Stimulated activated naive CD8-positive, alpha-beta T cell treated with anti-CD3 and anti-CD28 coated beads, Interleukin-15, amount 100 ng/mL, for 72 hours (primary cell): Measurements from ENCODE around the gene NDFIP1.

Source experiments
- ATAC-seq: fragments of 150-1000 bp; cut with Tn5 transposase; 2 replicates; pipeline ENCODE4 v1.10.0; 2021; ENCODE audit warnings: mild to moderate bottlenecking, moderate library complexity
- DNase-seq, 2 donors: peaks; one replicate each; pipeline ENCODE4 v3.0.0; 2021 to 2022
- H3K27ac Mint-ChIP-seq, 2 donors: one replicate each; pipeline ENCODE4 v1.8.0; 2022; ENCODE audit warnings: mild to moderate bottlenecking in 2 of 2, mixed read lengths in 2 of 2, moderate library complexity in 2 of 2
- H3K27me3 Mint-ChIP-seq: one replicate; pipeline ENCODE4 v1.8.0; 2022; ENCODE audit warnings: mixed read lengths
- H3K4me1 Mint-ChIP-seq: one replicate; pipeline ENCODE4 v1.8.0; 2022; ENCODE audit warnings: mild to moderate bottlenecking, mixed read lengths
- H3K4me3 Mint-ChIP-seq, 2 donors: one replicate each; pipeline ENCODE4 v1.8.0; 2022; ENCODE audit warnings: mild to moderate bottlenecking in 2 of 2, mixed read lengths in 2 of 2, moderate library complexity in 1 of 2
- H3K9me3 Mint-ChIP-seq, 2 donors: one replicate each; pipeline ENCODE4 v1.8.0; 2022; ENCODE audit warnings: mixed read lengths in 2 of 2

The NDFIP1 gene

DNA sequence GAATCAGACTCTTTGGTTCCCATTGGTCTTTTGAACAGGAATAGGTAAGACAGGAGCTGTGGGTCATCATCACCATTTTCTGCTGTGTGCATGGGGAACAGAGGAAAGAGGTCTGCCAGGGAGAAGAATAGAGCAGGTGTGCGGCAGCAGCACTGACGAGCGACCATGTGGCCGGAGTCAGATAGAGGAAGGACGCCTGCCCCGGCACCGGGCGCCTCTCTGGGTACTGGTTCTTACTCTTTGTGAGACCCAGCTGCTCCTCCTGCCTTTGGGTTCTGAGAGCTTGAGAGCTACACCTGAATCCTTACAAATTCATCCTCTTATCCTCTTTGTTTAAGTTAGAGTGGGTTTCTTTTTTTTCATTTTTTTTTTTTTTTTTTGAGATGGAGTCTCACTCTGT, 90.8 kb downstream of the NDFIP1 start:
- Mint-ChIP-seq H3K27me3 (no peaks in the 10 kb centered on the region), H3K9me3 (no peaks in the 10 kb centered on the region), H3K4me3 (no peak overlapping the region), H3K4me1 (no peaks in the 10 kb centered on the region), H3K27ac (no peak overlapping the region)
- ATAC-seq = no peak
- no peak for DNase-seq

DNA sequence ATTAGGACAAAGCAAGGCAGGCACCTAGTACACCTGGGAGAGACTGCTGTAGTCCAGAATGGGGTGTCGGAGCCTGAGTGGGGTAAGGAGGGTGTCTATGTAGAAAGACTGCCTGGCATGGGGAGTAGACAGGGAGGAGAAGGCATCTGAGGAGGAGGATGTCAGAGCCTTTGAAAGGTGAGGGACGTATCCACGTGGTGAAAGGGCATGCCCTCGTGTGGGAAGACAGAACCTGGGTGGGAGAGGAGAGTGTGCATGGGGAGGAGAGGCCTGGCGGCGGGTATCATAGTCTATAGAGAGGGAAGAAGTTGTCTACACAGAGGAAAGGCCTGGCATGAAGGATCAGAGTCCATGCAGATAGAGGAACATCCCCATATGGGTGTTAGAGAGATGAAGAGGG, 91.8 kb downstream of the NDFIP1 start:
- Mint-ChIP-seq H3K4me1 (no peaks in the 10 kb centered on the region), H3K9me3 (no peaks in the 10 kb centered on the region), H3K27ac (no peak overlapping the region), H3K27me3 (no peaks in the 10 kb centered on the region), H3K4me3 (no peak overlapping the region)
- DNase-seq (no peak), ATAC-seq (no peak)

DNA sequence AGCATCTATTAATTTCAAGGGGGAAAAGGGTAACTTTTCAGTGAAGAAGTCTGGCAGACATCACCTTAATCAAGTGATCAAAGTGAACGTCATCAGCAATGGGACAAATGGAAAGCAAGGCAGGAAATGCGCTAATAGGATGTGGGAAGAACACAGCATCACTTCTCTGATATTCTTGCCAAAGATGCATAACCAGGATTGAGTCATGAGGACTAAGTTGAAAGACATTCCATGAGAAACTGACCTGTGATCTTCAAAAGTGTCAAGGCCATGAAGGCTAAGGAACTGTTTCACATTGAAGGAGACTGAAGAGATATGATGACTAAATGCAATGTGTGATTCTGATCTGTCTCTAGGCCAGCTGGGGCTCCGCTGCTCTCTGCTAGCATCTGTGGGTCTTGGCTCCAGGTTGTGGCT, 92.9 kb downstream of the NDFIP1 start:
- H3K27ac Mint-ChIP-seq = no peak overlapping the region
- no peak for DNase-seq
- no peak for ATAC-seq
- no peaks in the 10 kb centered on the region for H3K27me3 Mint-ChIP-seq
- no peaks in the 10 kb centered on the region for H3K4me1 Mint-ChIP-seq
- H3K4me3 Mint-ChIP-seq = no peak overlapping the region
- H3K9me3 Mint-ChIP-seq = no peaks in the 10 kb centered on the region

DNA sequence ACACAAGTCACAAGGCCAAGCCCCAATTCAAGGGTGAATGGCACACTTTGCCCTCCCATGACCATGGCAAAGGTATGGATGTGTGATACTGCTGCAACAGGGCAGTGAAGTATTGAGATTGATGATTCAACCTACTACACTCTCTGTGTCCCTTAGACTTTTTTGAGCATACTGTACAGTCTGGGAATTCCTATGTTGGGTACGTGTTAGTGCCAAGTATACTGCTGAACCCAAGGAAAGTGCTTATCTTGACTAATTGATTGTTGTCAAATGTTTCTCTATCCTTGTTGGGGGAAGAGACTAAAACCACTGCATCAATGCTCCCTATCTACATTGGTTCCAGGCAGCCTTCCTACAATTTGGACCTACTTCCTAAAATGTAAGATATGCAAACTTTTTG, 93.7 kb downstream of the NDFIP1 start:
- Mint-ChIP-seq H3K27me3 (no peaks in the 10 kb centered on the region), H3K27ac (no peak overlapping the region), H3K4me3 (no peak overlapping the region), H3K4me1 (no peaks in the 10 kb centered on the region), H3K9me3 (no peaks in the 10 kb centered on the region)
- no peak for DNase-seq
- no peak for ATAC-seq
